Retinal pigment epithelial cell (primary cell): ENCODE data around the gene SYNJ2.

Source experiments
- DNase-seq: peaks from one replicate; pipeline ENCODE4 v3.0.0-alpha.2; 2010; ENCODE audit warnings: low read depth
- H3K4me3 ChIP-seq: 2 replicates; pipeline ENCODE4 v1.5.1; 2011; ENCODE audit warnings: mild to moderate bottlenecking, low read length, control low read depth, moderate library complexity
- CTCF ChIP-seq: conservative IDR thresholded peaks from 2 replicates; pipeline ENCODE4 v1.5.1; 2011; ENCODE audit warnings: low read depth, low read length, control low read depth, inconsistent platforms

SYNJ2 gene

GRCh38 chr6:158067436-158068015 is 85.9 kb downstream of the SYNJ2 start:
- no peak for DNase-seq
- TF ChIP-seq CTCF: no peak
- no peak overlapping the region for H3K4me3 ChIP-seq

- TF ChIP-seq CTCF: no peak
- H3K4me3 ChIP-seq: no peak overlapping the region
- no peak for DNase-seq
Measured at GRCh38 chr6:158068156-158068892, 86.7 kb downstream of the SYNJ2 start.

GRCh38 chr6:158068893-158069799 is 87.5 kb downstream of the SYNJ2 start:
- no peak for DNase-seq
- H3K4me3 ChIP-seq: no peak overlapping the region
- TF ChIP-seq CTCF: no peak

GRCh38 chr6:158069800-158070195 is 88.1 kb downstream of the SYNJ2 start:
- DNase-seq: no peak
- TF ChIP-seq CTCF: no peak
- H3K4me3 ChIP-seq: no peak overlapping the region

- no peak for TF ChIP-seq CTCF
- H3K4me3 ChIP-seq: no peak overlapping the region
- DNase-seq: no peak
Measured at GRCh38 chr6:158070513-158070912, 88.8 kb downstream of the SYNJ2 start.

GRCh38 chr6:158071121-158072082 is 89.7 kb downstream of the SYNJ2 start:
- no peak for TF ChIP-seq CTCF

More at GRCh38 chr6:158071121-158072082, 89.7 kb downstream of the SYNJ2 start:
- H3K4me3 ChIP-seq: no peak overlapping the region
- no peak for DNase-seq
